Measurements from ENCODE around the gene FBN3.

GRCh38 chr19:8083141-8083540, 66.3 kb downstream of the FBN3 start:
- no peak for TF ChIP-seq GATA3 (IDR thresholded peaks at IDR 0.05; ENCODE audit: low read depth, low read length)
- TF ChIP-seq GATA2 (IDR thresholded peaks at IDR 0.05; ENCODE audit: low read depth, low read length), result no peak

All from SH-SY5Y (cell line).